Naive thymus-derived CD4-positive, alpha-beta T cell (primary cell): ENCODE measurements around the gene IFI27L1. TPM values are rescaled to one million over a fixed set of nuclear protein-coding genes. Genes with fewer than 3 reads are reported as not detected.

Experiments used
- ATAC-seq: fragments of 150-1000 bp; cut with Tn5 transposase; 2 replicates; pipeline ENCODE4 v1.10.0; 2021; ENCODE audit warnings: mild to moderate bottlenecking, moderate library complexity
- CTCF ChIA-PET: fragments of 350-600 bp; sonication (Branson Sonifier 250); formaldehyde crosslinking; loops from one replicate; lab custom pipeline; 2021; ENCODE audit warnings: antibody characterized with exemption; lab: Charles Lee
- POLR2A ChIA-PET: fragments of 350-600 bp; sonication (Branson Sonifier 250); formaldehyde crosslinking; loops from one replicate; lab custom pipeline; 2021; ENCODE audit warnings: antibody characterized with exemption, inconsistent platforms; lab: Charles Lee
- DNase-seq, 9 donors: peaks; one replicate each; pipeline versions ENCODE4 v3.0.0 to v3.0.0-alpha.2; 2020 to 2022; ENCODE audit warnings: mixed read lengths in 1 of 9
- H3K27ac ChIP-seq: one replicate; pipeline ENCODE4 v1.7.0; 2013; ENCODE audit warnings: mild to moderate bottlenecking, low read depth, low read length, moderate library complexity
- H3K27me3 ChIP-seq, 2 donors: one replicate each; pipeline ENCODE4 v1.7.0; 2013; ENCODE audit warnings: low read length in 2 of 2, mild to moderate bottlenecking in 2 of 2, moderate library complexity in 2 of 2; ENCODE audit not compliant: control insufficient read depth in 2 of 2, insufficient read depth in 2 of 2
- H3K36me3 ChIP-seq, 3 experiments: 1 replicate in 2 of 3; 2 replicates in 1 of 3; pipeline ENCODE4 v1.7.0; 2013; ENCODE audit warnings: low read length in 3 of 3, mild to moderate bottlenecking in 3 of 3, moderate library complexity in 1 of 3; ENCODE audit not compliant: insufficient read depth in 3 of 3, control insufficient read depth in 2 of 3
- H3K4me1 ChIP-seq, 2 donors: one replicate each; pipeline ENCODE4 v1.7.0; 2013; ENCODE audit warnings: low read length in 2 of 2, mild to moderate bottlenecking in 2 of 2, moderate library complexity in 1 of 2; ENCODE audit not compliant: control insufficient read depth in 2 of 2, insufficient read depth in 2 of 2
- H3K4me3 ChIP-seq: 2 replicates; pipeline ENCODE4 v1.7.0; 2013; ENCODE audit warnings: mild to moderate bottlenecking, low read length
- H3K9me3 ChIP-seq, 3 experiments: 1 replicate in 2 of 3; 2 replicates in 1 of 3; pipeline ENCODE4 v1.7.0; 2013; ENCODE audit warnings: low read length in 3 of 3; ENCODE audit not compliant: control insufficient read depth in 2 of 3
- H3K27ac Mint-ChIP-seq, 9 donors: one replicate each; pipeline ENCODE4 v1.8.0; 2020 to 2022; ENCODE audit warnings: mixed read lengths in 9 of 9, mild to moderate bottlenecking in 8 of 9, moderate library complexity in 5 of 9, inconsistent platforms in 2 of 9
- H3K27me3 Mint-ChIP-seq, 5 donors: one replicate each; pipeline ENCODE4 v1.8.0; 2021 to 2022; ENCODE audit warnings: mixed read lengths in 5 of 5, mild to moderate bottlenecking in 1 of 5
- H3K36me3 Mint-ChIP-seq, 5 donors: one replicate each; pipeline ENCODE4 v1.8.0; 2020 to 2022; ENCODE audit warnings: mixed read lengths in 5 of 5, mild to moderate bottlenecking in 3 of 5, inconsistent platforms in 1 of 5
- H3K4me1 Mint-ChIP-seq, 7 donors: one replicate each; pipeline ENCODE4 v1.8.0; 2020 to 2022; ENCODE audit warnings: mixed read lengths in 7 of 7, mild to moderate bottlenecking in 3 of 7, inconsistent platforms in 1 of 7
- H3K4me3 Mint-ChIP-seq, 10 donors: one replicate each; pipeline ENCODE4 v1.8.0; 2020 to 2022; ENCODE audit warnings: mild to moderate bottlenecking in 10 of 10, mixed read lengths in 10 of 10, moderate library complexity in 6 of 10, inconsistent platforms in 2 of 10
- H3K9me3 Mint-ChIP-seq, 11 donors: one replicate each; pipeline ENCODE4 v1.8.0; 2020 to 2022; ENCODE audit warnings: mixed read lengths in 11 of 11, mild to moderate bottlenecking in 4 of 11, inconsistent platforms in 1 of 11, moderate library complexity in 1 of 11
- intact Hi-C, 2 donors: fragments of 100-400 bp; cut with micrococcal nuclease; formaldehyde crosslinking; loops; one replicate each; pipeline ENCODE4 v1.15.1; 2023
- polyA plus RNA-seq, 2 donors: library from polyadenylated mRNA; unstranded; fragments of 300-500 nt; fragmentation: Illumina TruSeq; gene quantifications; one replicate each; pipeline ENCODE4 v1.2.3, GENCODE V29; 2021
- total RNA-seq, 6 experiments: library from RNA in 5 of 6; stranded (reverse) in 5 of 6; gene quantifications; 1 replicate in 5 of 6; 2 replicates in 1 of 6; pipeline ENCODE4 v1.2.3 and lab custom pipeline; 2021 to 2026

IFI27L1 gene
- total RNA-seq (10 to 100 TPM in 2 of 5 experiments, 1 to 10 TPM in 3; 6.3 to 31.8 (median 8.2) TPM), polyA plus RNA-seq (1 to 10 TPM; 7.6 to 8.5 TPM), total RNA-seq (lab: John Stamatoyannopoulos, UW) (2.8 reads per million, percentile 15 among the genes with 10 or more reads in this experiment)

- intact Hi-C loops: loop anchor here (1.0 to 10.0 kb wide), 17 partner anchors 8 to 1454 kb away; partner anchors contain the start of genes IFI27L2 (in 2 of the 2), OTUB2 (in 2 of the 2), ASB2 (in 1 of the 2) and BTBD7 (in 1 of the 2)
- H3K27ac Mint-ChIP-seq: peak within 1 kb of the TSS; percentile 97 to 100 (median 99)
- peaks cover 28 to 58% (median 52%) of the 10 kb centered on the region in 7 donors for H3K4me1 Mint-ChIP-seq
- ChIA-PET CTCF (interaction anchor here (0.7 to 2.4 kb wide), 5 partner anchors 45 to 103 kb away, joined by 3 to 10 read pairs (median 3); no protein-coding TSS in a partner anchor), POLR2A (interaction anchor here (0.8 to 3.9 kb wide), 19 partner anchors 9 to 967 kb away, joined by 3 to 29 read pairs (median 5); partner anchors contain the start of genes IFI27L2, LYSET, MOAP1 and PPP4R4)
- H3K36me3 Mint-ChIP-seq: peaks cover 14 to 40% (median 30%) of the 10 kb centered on the region in 5 donors
- no peaks in the 10 kb centered on the region for H3K27me3 Mint-ChIP-seq
- peaks cover 32 to 37% of the 10 kb centered on the region in 2 donors for H3K4me1 ChIP-seq
- peak within 1 kb of the TSS; percentile 90 to 100 (median 99) for H3K4me3 Mint-ChIP-seq
- ATAC-seq: peak; percentile 99
- H3K36me3 ChIP-seq: peaks cover 0 to 26% (median 17%) of the 10 kb centered on the region in 3 experiments
- peak within 1 kb of the TSS; percentile 74 for H3K4me3 ChIP-seq
- DNase-seq: peak; percentile 92 to 97 (median 96)
- H3K27me3 ChIP-seq: no peaks in the 10 kb centered on the region
- peaks cover 0 to 5% (median 0%) of the 10 kb centered on the region in 11 donors for H3K9me3 Mint-ChIP-seq
- H3K27ac ChIP-seq: peak within 1 kb of the TSS; percentile 98
- no peaks in the 10 kb centered on the region for H3K9me3 ChIP-seq
These were observed at the start of gene IFI27L1, which contains the start of gene DDX24 for GRCh38 chr14:94080621-94081385. Gene IFI27L1, plus strand, starts transcription at chr14:94081310. Its CDS starts 15,628 bp downstream, at chr14:94096938. Gene DDX24, minus strand, starts transcription at chr14:94081202. Its CDS starts 1,460 bp downstream, at chr14:94079742.

- no peak overlapping the region for H3K4me3 ChIP-seq
- Mint-ChIP-seq H3K27ac (no peak overlapping the region), H3K9me3 (no peaks in the 10 kb centered on the region), H3K4me1 (peaks cover 7 to 20% (median 12%) of the 10 kb centered on the region in 7 donors), H3K4me3 (no peak overlapping the region), H3K36me3 (peaks cover 0 to 2% (median 0%) of the 10 kb centered on the region in 5 donors), H3K27me3 (no peaks in the 10 kb centered on the region)
- ChIA-PET POLR2A (no interaction called here), CTCF (interaction anchor here (1.3 kb wide), 1 partner anchor 105 kb away, joined by 3 read pairs; no protein-coding TSS in a partner anchor)
- no peaks in the 10 kb centered on the region for H3K36me3 ChIP-seq
- peaks cover 3 to 5% of the 10 kb centered on the region in 2 donors for H3K4me1 ChIP-seq
- intact Hi-C loops: no loop called here
- no peaks in the 10 kb centered on the region for H3K9me3 ChIP-seq
- ATAC-seq: no peak
- H3K27ac ChIP-seq: no peak overlapping the region
- no peak for DNase-seq
- no peaks in the 10 kb centered on the region for H3K27me3 ChIP-seq
These were observed 49.2 kb upstream of the IFI27L1 start for GRCh38 chr14:94031883-94032279.

DNA sequence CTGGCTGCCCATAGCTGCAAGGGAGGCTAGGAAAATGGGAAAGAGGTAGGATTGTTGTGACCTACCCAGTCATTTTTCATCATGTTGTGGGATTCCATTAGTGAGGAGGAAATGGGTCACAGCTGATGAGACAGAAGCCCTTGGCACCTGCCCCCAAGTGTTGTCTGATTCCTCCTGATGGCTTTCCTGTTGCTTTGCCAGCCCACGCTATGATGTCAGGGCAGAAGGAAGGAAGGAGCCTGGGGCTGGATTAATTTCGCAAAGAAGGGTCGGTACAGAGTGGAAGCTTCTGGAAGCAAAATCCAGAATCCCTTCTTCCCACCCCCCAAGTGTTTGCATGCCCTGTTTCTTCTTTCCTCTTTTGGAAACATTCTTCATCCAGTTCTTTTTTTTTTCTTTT is 46.2 kb upstream of the IFI27L1 start:
- H3K27ac Mint-ChIP-seq: no peak overlapping the region
- H3K4me3 ChIP-seq: no peak overlapping the region
- no peaks in the 10 kb centered on the region for H3K4me1 ChIP-seq
- H3K27ac ChIP-seq: no peak overlapping the region
- no peak for ATAC-seq
- no peaks in the 10 kb centered on the region for H3K27me3 ChIP-seq
- peaks cover 3 to 5% (median 4%) of the 10 kb centered on the region in 7 donors for H3K4me1 Mint-ChIP-seq
- H3K27me3 Mint-ChIP-seq: no peaks in the 10 kb centered on the region
- no peaks in the 10 kb centered on the region for H3K36me3 ChIP-seq
- no peak for DNase-seq
- H3K9me3 ChIP-seq: no peaks in the 10 kb centered on the region
- H3K9me3 Mint-ChIP-seq: no peaks in the 10 kb centered on the region
- CTCF ChIA-PET: interaction anchor here (0.7 to 4.4 kb wide), 8 partner anchors 9 to 146 kb away, joined by 3 to 74 read pairs (median 5); no protein-coding TSS in a partner anchor
- H3K4me3 Mint-ChIP-seq: no peak overlapping the region
- peaks cover 0 to 2% (median 0%) of the 10 kb centered on the region in 5 donors for H3K36me3 Mint-ChIP-seq
- POLR2A ChIA-PET: interaction anchor here (0.6 kb wide), 1 partner anchor 139 kb away, joined by 3 read pairs; the partner anchor contains the start of gene PPP4R4
- intact Hi-C loops: no loop called here

GRCh38 chr14:94036313-94037167 is 44.6 kb upstream of the IFI27L1 start:
- no peak overlapping the region for H3K4me3 Mint-ChIP-seq
- DNase-seq (peak; percentile 40 to 77 (median 64)), ATAC-seq (peak; percentile 90)
- Histone ChIP-seq H3K4me3 (no peak overlapping the region), H3K4me1 (no peaks in the 10 kb centered on the region), H3K9me3 (no peaks in the 10 kb centered on the region), H3K27me3 (no peaks in the 10 kb centered on the region), H3K27ac (no peak overlapping the region), H3K36me3 (no peaks in the 10 kb centered on the region)
- intact Hi-C loops: loop anchor here (1.0 to 2.0 kb wide), 4 partner anchors 44 to 144 kb away; partner anchors contain the start of genes DDX24 (in 1 of the 2) and IFI27L1 (in 1 of the 2)
- CTCF ChIA-PET: interaction anchor here (0.6 to 4.4 kb wide), 18 partner anchors 9 to 450 kb away, joined by 3 to 74 read pairs (median 4); partner anchors contain the start of genes DDX24, IFI27L1, IFI27L2 and OTUB2
- H3K9me3 Mint-ChIP-seq: peaks cover 0 to 2% (median 0%) of the 10 kb centered on the region in 11 donors
- peak overlapping the region in 2 of 9 donors; percentile 8 to 78 for H3K27ac Mint-ChIP-seq
- H3K27me3 Mint-ChIP-seq: no peaks in the 10 kb centered on the region
- H3K4me1 Mint-ChIP-seq: peaks cover 3 to 8% (median 4%) of the 10 kb centered on the region in 7 donors
- no peaks in the 10 kb centered on the region for H3K36me3 Mint-ChIP-seq
- POLR2A ChIA-PET: interaction anchor here (1.1 kb wide), 1 partner anchor 144 kb away, joined by 3 read pairs; no protein-coding TSS in a partner anchor

DNA sequence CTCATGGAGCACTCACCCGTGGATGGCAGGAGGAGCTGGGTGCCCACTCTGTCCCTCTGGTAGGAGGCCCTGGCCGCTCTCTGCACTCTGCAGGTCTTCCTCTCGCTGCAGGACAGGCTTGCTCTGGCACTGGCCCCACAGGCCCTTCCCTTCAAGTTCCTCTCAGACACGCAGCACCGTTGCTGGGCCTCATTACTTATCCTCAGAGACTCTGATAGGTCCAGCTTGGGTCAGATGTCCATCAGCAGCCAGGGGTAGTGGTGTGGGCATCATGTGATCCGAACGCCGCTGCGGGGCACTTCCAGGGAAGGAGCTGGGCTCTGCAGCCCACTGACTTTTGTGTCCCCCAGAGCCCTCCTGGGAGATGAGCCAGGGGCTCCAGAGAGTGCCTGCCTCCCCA is 43.2 kb upstream of the IFI27L1 start:
- no peak overlapping the region for H3K4me3 ChIP-seq
- Mint-ChIP-seq H3K27me3 (no peaks in the 10 kb centered on the region), H3K4me3 (no peak overlapping the region), H3K9me3 (peaks cover 0 to 2% (median 0%) of the 10 kb centered on the region in 11 donors), H3K27ac (no peak overlapping the region), H3K4me1 (peaks cover 3 to 8% (median 4%) of the 10 kb centered on the region in 7 donors), H3K36me3 (no peaks in the 10 kb centered on the region)
- ATAC-seq (no peak), DNase-seq (no peak)
- no peaks in the 10 kb centered on the region for H3K27me3 ChIP-seq
- CTCF ChIA-PET: interaction anchor here (0.7 to 3.8 kb wide), 4 partner anchors 93 to 143 kb away, joined by 3 to 48 read pairs (median 7); no protein-coding TSS in a partner anchor
- H3K27ac ChIP-seq: no peak overlapping the region
- H3K36me3 ChIP-seq: no peaks in the 10 kb centered on the region
- intact Hi-C loops: loop anchor here in 1 of 2 donors (2.0 kb wide), 1 partner anchor 43 kb away; the partner anchor contains the start of genes DDX24 and IFI27L1
- no peaks in the 10 kb centered on the region for H3K9me3 ChIP-seq
- POLR2A ChIA-PET: no interaction called here
- H3K4me1 ChIP-seq: no peaks in the 10 kb centered on the region
